OCI-LY7 (cell line): ENCODE results near the gene CDH23. TPM values are rescaled to one million over a fixed set of nuclear protein-coding genes. Genes with fewer than 3 reads are reported as not detected.
A peak's percentile ranks its signal among the peaks of the same experiment; 100 is the strongest.

ENCODE experiments used
- BruUV-seq: library from RNA; stranded (reverse); fragments of 400-500 nt; replicated peaks from 2 replicates; lab custom pipeline; 2021; lab: Mats Ljungman, UMichigan
- CTCF ChIA-PET: fragments of 300-600 bp; sonication (Branson Sonifier 250); formaldehyde crosslinking; loops from one replicate; lab custom pipeline; 2022; ENCODE audit warnings: antibody characterized with exemption; ENCODE audit not compliant: unreplicated experiment; lab: Charles Lee
- POLR2A ChIA-PET: fragments of 300-600 bp; sonication (Branson Sonifier 250); formaldehyde crosslinking; loops from one replicate; lab custom pipeline; 2022; ENCODE audit warnings: antibody characterized with exemption; lab: Charles Lee
- DNase-seq: peaks from one replicate; pipeline ENCODE4 v3.0.0-alpha.2; 2015; ENCODE audit warnings: low spot score
- H2AFZ ChIP-seq: fragments of 200-600 bp; sonication (generic), shearing (Covaris generic); 2 replicates; pipeline ENCODE4 v1.6.1; 2014; ENCODE audit warnings: mild to moderate bottlenecking, antibody characterized with exemption, low read length, moderate library complexity
- H3K27ac ChIP-seq: fragments of 200-600 bp; sonication (generic); 2 replicates; pipeline ENCODE4 v1.5.1; 2014; ENCODE audit warnings: mixed run types, low read depth, mild to moderate bottlenecking, moderate library complexity, low read length, inconsistent platforms; ENCODE audit not compliant: poor library complexity, severe bottlenecking
- H3K36me3 ChIP-seq: fragments of 200-600 bp; sonication (generic); 2 replicates; pipeline ENCODE4 v1.6.1; 2014; ENCODE audit warnings: mild to moderate bottlenecking, antibody characterized with exemption, low read length, moderate library complexity, mixed read lengths; ENCODE audit not compliant: insufficient read depth
- H3K4me1 ChIP-seq: fragments of 200-600 bp; sonication (generic); 2 replicates; pipeline ENCODE4 v1.5.1; 2014; ENCODE audit warnings: mild to moderate bottlenecking, low read length; ENCODE audit not compliant: insufficient read depth, poor library complexity, severe bottlenecking
- H3K4me2 ChIP-seq: fragments of 200-600 bp; sonication (generic); 2 replicates; pipeline ENCODE4 v1.6.1; 2014; ENCODE audit warnings: mild to moderate bottlenecking, low read length
- H3K4me3 ChIP-seq: fragments of 200-600 bp; sonication (generic); 2 replicates; pipeline ENCODE4 v1.5.1; 2014; ENCODE audit warnings: mild to moderate bottlenecking, low read depth, low read length; ENCODE audit not compliant: poor library complexity, severe bottlenecking
- H3K79me2 ChIP-seq: fragments of 200-600 bp; sonication (generic); 2 replicates; pipeline ENCODE4 v1.6.1; 2016; ENCODE audit warnings: low read depth, mild to moderate bottlenecking, low read length, moderate library complexity, mixed read lengths; ENCODE audit not compliant: insufficient read depth
- H3K9me2 ChIP-seq: fragments of 200-600 bp; sonication (generic); 2 replicates; pipeline ENCODE4 v1.6.1; 2016; ENCODE audit warnings: mild to moderate bottlenecking, low read length, mixed read lengths; ENCODE audit not compliant: insufficient read depth
- H3K9me3 ChIP-seq: fragments of 200-600 bp; sonication (generic); 2 replicates; pipeline ENCODE4 v1.6.1; 2014; ENCODE audit warnings: mild to moderate bottlenecking, mixed run types, low read length, mixed read lengths
- H4K20me1 ChIP-seq: fragments of 200-600 bp; sonication (generic); 2 replicates; pipeline ENCODE4 v1.6.1; 2014; ENCODE audit warnings: mild to moderate bottlenecking, antibody characterized with exemption, low read length, moderate library complexity, mixed read lengths; ENCODE audit not compliant: insufficient read depth
- EZH2phosphoT487 ChIP-seq: fragments of 200-600 bp; sonication (generic); IDR thresholded peaks from 2 replicates; pipeline ENCODE4 v1.6.1; 2018; ENCODE audit warnings: low read depth, borderline replicate concordance, mild to moderate bottlenecking, mixed run types, antibody characterized with exemption, low read length, moderate library complexity, mixed read lengths
- intact Hi-C: fragments of 100-400 bp; cut with micrococcal nuclease; formaldehyde crosslinking; loops from one replicate; pipeline ENCODE4 v1.10.0; 2022; ENCODE audit not compliant: unreplicated experiment
- total RNA-seq, 2 experiments: library from RNA; depleted of rRNA in 1 of 2; stranded (reverse); fragments of >200 nt in 1 of 2; shearing (Covaris generic) in 1 of 2; gene quantifications; 2 replicates each; pipeline ENCODE4 v1.2.3, GENCODE V29; 2014 to 2022
- TF ChIP-seq, protein P1 (sequence below): fragments of 200-600 bp; sonication (generic); conservative IDR thresholded peaks from 2 replicates; pipeline ENCODE4 v1.5.1; 2014; ENCODE audit warnings: mild to moderate bottlenecking, antibody characterized with exemption, low read length, moderate library complexity, mixed read lengths

CDH23 gene
- total RNA-seq, 2 experiments from 2014 or later, result 0.92 to 9.9 TPM

DNA sequence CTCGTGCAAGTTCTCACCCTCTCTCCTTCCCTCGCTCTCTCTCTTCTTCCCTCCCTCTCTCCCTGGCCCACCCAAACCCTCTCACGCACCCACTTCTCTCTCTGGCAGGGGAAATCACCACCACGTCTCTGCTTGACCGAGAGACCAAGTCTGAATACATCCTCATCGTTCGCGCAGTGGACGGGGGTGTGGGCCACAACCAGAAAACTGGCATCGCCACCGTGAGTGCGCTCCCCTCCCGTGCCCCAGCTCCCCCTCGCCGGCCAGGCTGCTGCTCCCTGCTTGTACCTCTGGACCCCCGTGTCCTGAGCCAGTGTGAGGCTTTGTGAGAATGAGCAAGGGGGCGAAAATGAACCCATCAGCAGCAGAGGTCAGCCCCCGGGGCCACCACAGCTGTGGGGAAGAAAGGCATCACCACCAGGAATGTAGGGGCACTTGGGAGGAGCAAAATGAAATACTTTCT is 297.4 kb downstream of the CDH23 start:
- intact Hi-C loops, result loop anchor here (2.0 to 5.0 kb wide), 2 partner anchors 45 to 72 kb away; no protein-coding TSS in a partner anchor
- CTCF ChIA-PET, result interaction anchor here (1.1 to 1.6 kb wide), 4 partner anchors 9 to 80 kb away, joined by 3 to 6 read pairs (median 4); partner anchors contain the start of gene VSIR
- no peaks in the 10 kb centered on the region for H3K79me2 ChIP-seq
- H3K4me2 ChIP-seq, result peak overlapping the region; percentile 40
- no peaks in the 10 kb centered on the region for H3K9me2 ChIP-seq
- H3K9me3 ChIP-seq, result 0 out of 2 replicates have a peak, but pooled peaks cover 3% of the 10 kb centered on the region
- no peaks in the 10 kb centered on the region for H4K20me1 ChIP-seq
- no peaks in the 10 kb centered on the region for H3K36me3 ChIP-seq
- no peak for DNase-seq
- no TSS peak for BruUV-seq
- peak overlapping the region; percentile 15; the same call in 1 of the 2 replicates for H2AFZ ChIP-seq
- H3K4me1 ChIP-seq, result peaks cover 46% of the 10 kb centered on the region
- POLR2A ChIA-PET, result interaction anchor here (0.6 to 1.1 kb wide), 6 partner anchors 18 to 316 kb away, joined by 3 to 4 read pairs (median 3); no protein-coding TSS in a partner anchor
- TF ChIP-seq, protein P1, sequence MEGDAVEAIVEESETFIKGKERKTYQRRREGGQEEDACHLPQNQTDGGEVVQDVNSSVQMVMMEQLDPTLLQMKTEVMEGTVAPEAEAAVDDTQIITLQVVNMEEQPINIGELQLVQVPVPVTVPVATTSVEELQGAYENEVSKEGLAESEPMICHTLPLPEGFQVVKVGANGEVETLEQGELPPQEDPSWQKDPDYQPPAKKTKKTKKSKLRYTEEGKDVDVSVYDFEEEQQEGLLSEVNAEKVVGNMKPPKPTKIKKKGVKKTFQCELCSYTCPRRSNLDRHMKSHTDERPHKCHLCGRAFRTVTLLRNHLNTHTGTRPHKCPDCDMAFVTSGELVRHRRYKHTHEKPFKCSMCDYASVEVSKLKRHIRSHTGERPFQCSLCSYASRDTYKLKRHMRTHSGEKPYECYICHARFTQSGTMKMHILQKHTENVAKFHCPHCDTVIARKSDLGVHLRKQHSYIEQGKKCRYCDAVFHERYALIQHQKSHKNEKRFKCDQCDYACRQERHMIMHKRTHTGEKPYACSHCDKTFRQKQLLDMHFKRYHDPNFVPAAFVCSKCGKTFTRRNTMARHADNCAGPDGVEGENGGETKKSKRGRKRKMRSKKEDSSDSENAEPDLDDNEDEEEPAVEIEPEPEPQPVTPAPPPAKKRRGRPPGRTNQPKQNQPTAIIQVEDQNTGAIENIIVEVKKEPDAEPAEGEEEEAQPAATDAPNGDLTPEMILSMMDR, result no peak
- no peak for TF ChIP-seq EZH2phosphoT487
- H3K27ac ChIP-seq, result peak overlapping the region; percentile 56
- H3K4me3 ChIP-seq, result peak overlapping the region; percentile 7

GRCh38 chr10:71694567-71694968 is 297.8 kb downstream of the CDH23 start:
- no peaks in the 10 kb centered on the region for H4K20me1 ChIP-seq
- intact Hi-C loops, result loop anchor here (2.0 to 5.0 kb wide), 2 partner anchors 46 to 72 kb away; no protein-coding TSS in a partner anchor
- peak overlapping the region; percentile 56 for H3K27ac ChIP-seq
- 0 out of 2 replicates have a peak, but pooled peaks cover 3% of the 10 kb centered on the region for H3K9me3 ChIP-seq
- H2AFZ ChIP-seq, result no peak overlapping the region
- peak overlapping the region; percentile 17 for H3K4me3 ChIP-seq
- H3K4me1 ChIP-seq, result peaks cover 46% of the 10 kb centered on the region
- CTCF ChIA-PET, result interaction anchor here (0.5 to 1.6 kb wide), 5 partner anchors 9 to 79 kb away, joined by 3 to 6 read pairs (median 4); partner anchors contain the start of gene VSIR
- no peaks in the 10 kb centered on the region for H3K36me3 ChIP-seq
- peak overlapping the region; percentile 69 for H3K4me2 ChIP-seq
- no TSS peak for BruUV-seq
- POLR2A ChIA-PET, result interaction anchor here (1.0 to 1.1 kb wide), 3 partner anchors 18 to 62 kb away, joined by 3 read pairs; no protein-coding TSS in a partner anchor
- no peaks in the 10 kb centered on the region for H3K9me2 ChIP-seq
- TF ChIP-seq, protein P1, result no peak
- no peak for TF ChIP-seq EZH2phosphoT487
- H3K79me2 ChIP-seq, result no peaks in the 10 kb centered on the region
- peak; percentile 95 for DNase-seq
